H7 (cell line): ENCODE results near the gene SBF1. TPM values are rescaled to one million over a fixed set of nuclear protein-coding genes. Genes with fewer than 3 reads are reported as not detected.
"Not testable (repeated sequence)": the region's sequence is repeated elsewhere in the genome, so short reads cannot be mapped to it uniquely, and the experiment has no call there.

Source experiments
- DNase-seq: peaks from one replicate; pipeline ENCODE4 v3.0.0; 2012
- H3K27me3 ChIP-seq: 2 replicates; pipeline ENCODE4 v1.6.0; 2011; ENCODE audit warnings: mild to moderate bottlenecking, low read length; ENCODE audit not compliant: control insufficient read depth, insufficient read depth
- H3K36me3 ChIP-seq: replicated peaks from 2 replicates; pipeline ENCODE4 v1.5.1; 2011; ENCODE audit warnings: low read length; ENCODE audit not compliant: control insufficient read depth, insufficient read depth
- H3K4me3 ChIP-seq: 2 replicates; pipeline ENCODE4 v1.5.1; 2011; ENCODE audit warnings: low read depth, mild to moderate bottlenecking, control low read depth, low read length, moderate library complexity; ENCODE audit not compliant: insufficient read depth
- total RNA-seq: library from RNA; depleted of rRNA; stranded (reverse); fragments of >200 nt; shearing (Covaris generic); gene quantifications from 2 replicates; pipeline ENCODE4 v1.2.3, GENCODE V29; 2014

SBF1 gene
- total RNA-seq, 1 experiment from 2014 or later = 53.8 TPM

DNA sequence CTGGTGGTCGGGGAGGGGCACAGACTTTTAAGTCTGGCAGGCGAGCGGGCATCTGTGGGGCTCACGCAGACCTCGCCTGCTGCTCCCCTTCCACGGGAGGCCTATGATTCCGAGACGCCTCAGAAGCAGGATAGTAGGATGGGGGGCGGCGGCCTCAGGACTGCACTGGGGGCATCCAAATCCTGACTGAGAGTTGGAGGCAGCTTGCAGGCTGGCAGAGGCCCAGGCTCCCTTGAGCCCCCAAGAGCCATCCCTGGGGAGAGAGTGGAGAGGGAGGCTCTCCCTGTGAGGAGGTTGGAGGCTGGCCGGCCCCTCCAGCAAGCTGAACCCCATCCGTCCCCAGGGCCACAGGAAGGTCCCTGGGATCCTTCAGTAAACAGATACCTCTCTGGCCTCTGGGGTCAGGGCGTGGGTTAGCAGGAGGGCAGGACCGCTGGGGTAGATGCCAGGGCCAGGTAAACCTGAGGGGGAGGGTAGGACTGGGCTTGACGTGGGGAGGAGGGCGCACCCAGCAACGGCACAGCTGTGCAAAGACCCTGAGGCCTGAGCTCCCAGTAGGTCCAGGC, 33.3 kb downstream of the SBF1 start:
- Histone ChIP-seq H3K36me3 (peaks cover 11% of the 10 kb centered on the region), H3K27me3 (no peaks in the 10 kb centered on the region), H3K4me3 (no peak overlapping the region)
- DNase-seq = no peak

DNA sequence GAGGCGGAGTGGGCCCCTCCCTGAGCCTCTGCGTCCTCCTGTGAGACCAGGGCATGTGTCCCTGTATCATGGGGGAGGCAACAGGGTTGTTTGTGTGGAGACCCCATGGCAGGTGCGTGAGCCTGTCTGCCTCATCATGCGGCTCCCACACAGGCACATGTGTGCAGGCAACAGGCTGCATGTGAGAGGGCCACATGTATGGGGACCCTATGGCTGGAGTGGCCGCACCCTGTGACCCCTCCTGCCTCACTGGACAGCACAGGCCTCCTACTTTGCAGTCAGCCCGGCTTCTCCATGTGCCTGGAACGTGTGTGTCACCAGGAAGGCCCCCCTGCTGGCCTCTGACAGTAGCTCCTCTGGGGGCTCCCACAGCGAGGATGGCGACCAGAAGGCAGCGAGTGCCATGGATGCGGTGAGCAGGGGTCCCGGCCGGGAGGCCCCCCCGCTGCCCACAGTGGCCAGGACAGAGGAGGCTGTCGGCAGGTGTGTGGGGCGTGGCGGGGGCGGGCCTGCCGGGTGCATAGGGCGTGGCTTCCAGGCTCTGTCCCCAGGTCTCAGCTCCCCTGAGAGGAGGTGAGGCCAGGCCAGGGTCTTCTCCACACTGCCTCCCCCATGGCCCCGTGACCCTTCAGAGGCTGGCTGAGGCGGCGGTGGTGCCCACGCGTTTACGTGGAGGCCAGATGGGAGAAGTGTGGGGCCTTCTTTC, 34.1 kb downstream of the SBF1 start:
- Histone ChIP-seq H3K36me3 (peaks cover 11% of the 10 kb centered on the region), H3K27me3 (no peaks in the 10 kb centered on the region), H3K4me3 (no peak overlapping the region)
- DNase-seq = no peak

DNA sequence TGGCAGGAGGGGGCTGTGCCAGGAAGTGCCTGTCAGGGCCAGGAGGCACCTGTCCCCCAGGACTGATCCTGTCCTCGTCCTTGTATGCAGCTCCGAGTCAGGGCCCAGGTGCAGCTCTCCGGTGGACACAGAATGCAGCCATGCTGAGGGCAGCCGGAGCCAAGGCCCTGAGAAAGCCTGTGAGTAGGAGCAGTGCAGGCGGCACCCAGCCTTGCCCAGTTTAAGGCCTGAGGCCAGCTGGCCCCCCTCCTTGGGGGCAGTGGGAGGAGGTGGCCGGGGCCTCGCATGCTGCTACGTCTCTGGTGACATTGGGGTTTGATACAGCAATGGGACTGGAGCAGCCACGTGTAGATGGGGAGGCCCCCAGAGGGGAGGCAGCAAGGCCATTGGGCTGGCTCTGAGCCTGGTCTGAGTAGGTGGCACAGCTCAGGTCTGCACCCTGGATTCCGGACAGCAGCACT, 34.9 kb downstream of the SBF1 start:
- Histone ChIP-seq H3K27me3 (no peaks in the 10 kb centered on the region), H3K4me3 (no peak overlapping the region), H3K36me3 (peaks cover 11% of the 10 kb centered on the region)
- DNase-seq = no peak

GRCh38 chr22:50439314-50439870, 35.4 kb downstream of the SBF1 start:
- no peaks in the 10 kb centered on the region for H3K27me3 ChIP-seq
- DNase-seq = no peak
- peaks cover 11% of the 10 kb centered on the region for H3K36me3 ChIP-seq
- no peak overlapping the region for H3K4me3 ChIP-seq

- no peaks in the 10 kb centered on the region for H3K27me3 ChIP-seq
- no peak for DNase-seq
- no peak overlapping the region for H3K4me3 ChIP-seq
- H3K36me3 ChIP-seq = peaks cover 11% of the 10 kb centered on the region
These were observed 36.2 kb downstream of the SBF1 start for GRCh38 chr22:50438305-50439275.

DNA sequence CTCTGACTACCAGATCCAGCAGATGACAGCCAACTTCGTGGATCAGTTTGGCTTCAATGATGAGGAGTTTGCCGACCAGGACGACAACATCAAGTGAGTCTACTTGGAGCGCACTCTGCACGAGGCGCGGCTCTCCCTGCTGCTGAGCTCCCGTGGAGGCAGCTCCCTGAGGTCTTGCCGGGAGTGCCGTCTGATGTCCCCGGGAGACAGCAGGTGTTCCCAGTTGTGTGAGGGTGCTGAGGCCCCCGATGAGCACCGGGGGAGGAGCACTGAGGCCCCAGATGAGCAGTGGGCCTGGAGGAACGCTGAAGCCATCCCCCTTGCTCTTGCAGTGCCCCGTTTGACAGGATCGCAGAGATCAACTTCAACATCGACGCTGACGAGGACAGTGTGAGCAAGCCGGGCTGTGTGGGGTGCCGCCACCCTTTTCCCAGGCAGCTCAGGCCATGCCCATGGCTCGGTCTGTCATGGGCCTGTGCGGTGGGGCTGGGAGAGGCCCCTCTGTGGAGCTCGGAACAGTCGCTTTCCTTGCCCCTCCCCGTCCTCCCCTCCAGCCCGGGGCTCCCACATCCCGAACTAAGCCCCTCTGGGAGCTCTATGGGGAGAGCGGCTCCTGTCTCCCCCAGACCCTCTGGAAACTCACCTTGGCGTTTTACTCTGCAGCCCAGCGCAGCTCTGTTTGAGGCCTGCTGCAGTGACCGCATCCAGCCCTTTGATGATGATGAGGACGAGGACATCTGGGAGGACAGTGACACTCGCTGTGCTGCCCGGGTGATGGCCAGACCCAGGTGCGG, 37.1 kb downstream of the SBF1 start:
- no peak overlapping the region for H3K4me3 ChIP-seq
- H3K36me3 ChIP-seq = peaks cover 11% of the 10 kb centered on the region
- H3K27me3 ChIP-seq = no peaks in the 10 kb centered on the region
- no peak for DNase-seq

GRCh38 chr22:50436841-50437341, 37.9 kb downstream of the SBF1 start:
- Histone ChIP-seq H3K27me3 (no peaks in the 10 kb centered on the region), H3K4me3 (no peak overlapping the region), H3K36me3 (peaks cover 12% of the 10 kb centered on the region)
- DNase-seq = no peak

DNA sequence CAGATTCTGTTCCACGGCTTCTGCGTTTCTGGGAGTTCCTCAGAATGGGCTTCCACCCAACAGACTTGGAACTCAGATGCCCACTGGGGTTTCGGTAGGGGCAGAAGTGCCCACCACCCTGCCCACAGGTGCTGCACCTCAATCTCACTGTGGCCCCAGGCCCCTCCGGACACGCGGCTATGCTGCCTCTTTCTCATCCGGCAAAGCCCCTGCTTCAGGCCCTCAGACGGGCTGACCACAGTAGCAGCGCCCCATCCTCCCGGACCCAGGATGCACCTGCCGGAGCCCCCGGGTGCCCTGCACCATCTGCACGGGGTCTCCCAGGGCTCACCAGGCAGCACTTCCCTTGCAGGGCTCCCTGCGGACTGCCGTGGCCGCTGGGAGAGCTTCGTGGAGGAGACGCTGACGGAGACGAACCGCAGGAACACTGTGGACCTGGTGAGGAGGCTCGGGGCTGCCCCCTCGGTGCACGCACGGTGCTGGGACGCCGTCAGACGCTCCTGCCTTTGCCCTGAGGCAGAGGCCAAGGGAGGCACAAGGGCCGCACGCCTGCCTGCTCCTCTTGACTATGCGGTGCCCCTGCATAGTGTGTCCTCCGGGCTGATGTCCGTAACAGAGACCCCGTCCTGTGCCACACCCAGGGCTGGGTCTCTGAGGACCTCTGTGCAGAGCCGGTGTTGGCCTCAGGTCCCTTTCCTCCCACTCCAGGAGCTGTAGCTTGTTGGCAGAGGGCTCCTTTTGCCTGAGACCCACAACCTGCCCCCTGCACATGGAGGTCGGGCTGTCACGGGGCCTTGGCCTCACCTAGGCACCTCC, 38.6 kb downstream of the SBF1 start:
- H3K27me3 ChIP-seq = no peaks in the 10 kb centered on the region
- peaks cover 14% of the 10 kb centered on the region for H3K36me3 ChIP-seq
- H3K4me3 ChIP-seq = no peak overlapping the region
- peak; percentile 54 for DNase-seq

DNA sequence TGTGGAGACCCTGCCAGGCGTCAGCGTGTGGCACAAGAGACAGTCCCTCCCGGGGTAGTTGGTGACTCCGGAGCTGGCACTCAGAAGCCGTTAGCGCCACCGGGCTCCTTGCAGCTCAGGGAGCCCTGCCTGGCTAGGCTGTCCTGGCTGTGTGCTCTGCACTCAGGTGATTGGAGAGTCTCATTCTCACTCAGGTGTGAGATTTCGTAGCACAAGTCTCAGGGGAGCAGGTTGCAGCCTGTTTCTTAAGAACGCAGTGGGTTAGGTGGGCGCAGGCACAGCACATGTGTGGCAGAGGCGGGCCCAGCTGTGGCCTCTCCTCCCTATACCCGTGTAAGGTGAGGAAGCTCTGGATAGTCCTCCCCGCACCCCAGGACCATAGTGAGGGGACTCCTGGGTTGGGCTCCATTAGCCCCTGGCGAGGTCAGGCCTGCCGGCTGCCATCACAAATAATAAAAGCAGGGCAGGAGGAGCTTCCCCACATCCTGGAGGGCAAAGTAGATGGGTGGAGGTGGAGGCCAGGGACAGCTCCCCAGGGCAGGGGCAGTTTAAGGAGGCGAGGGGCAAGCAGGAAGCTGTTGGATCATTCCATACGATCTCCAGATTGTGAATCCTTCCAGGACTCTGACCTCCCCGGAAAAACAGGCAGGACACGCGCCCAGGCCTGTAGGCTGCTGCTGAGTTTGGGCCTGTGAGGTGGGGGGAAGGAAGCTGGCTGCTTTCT, 39.4 kb downstream of the SBF1 start:
- DNase-seq = no peak
- Histone ChIP-seq H3K27me3 (no peaks in the 10 kb centered on the region), H3K4me3 (no peak overlapping the region), H3K36me3 (peaks cover 17% of the 10 kb centered on the region)

DNA sequence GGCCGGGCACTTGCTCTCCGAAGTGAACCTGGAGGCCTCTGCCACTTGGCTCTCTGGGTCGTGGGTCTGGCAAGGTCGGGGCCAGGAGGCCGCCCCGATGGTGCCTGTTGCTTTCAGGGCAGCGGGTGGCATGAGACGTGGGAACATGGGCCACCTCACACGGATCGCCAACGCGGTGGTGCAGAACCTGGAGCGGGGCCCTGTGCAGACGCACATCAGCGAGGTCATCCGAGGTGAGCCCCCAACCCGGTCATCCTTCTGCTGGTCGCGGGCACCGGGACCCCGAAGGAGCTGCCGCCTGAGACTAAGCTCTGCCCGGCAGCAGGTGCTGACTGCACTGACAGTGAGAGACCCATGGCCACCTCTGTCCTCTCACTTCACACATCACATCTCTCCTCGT, 40.0 kb downstream of the SBF1 start:
- H3K36me3 ChIP-seq = peaks cover 16% of the 10 kb centered on the region
- H3K27me3 ChIP-seq = no peaks in the 10 kb centered on the region
- H3K4me3 ChIP-seq = no peak overlapping the region
- DNase-seq = no peak

DNA sequence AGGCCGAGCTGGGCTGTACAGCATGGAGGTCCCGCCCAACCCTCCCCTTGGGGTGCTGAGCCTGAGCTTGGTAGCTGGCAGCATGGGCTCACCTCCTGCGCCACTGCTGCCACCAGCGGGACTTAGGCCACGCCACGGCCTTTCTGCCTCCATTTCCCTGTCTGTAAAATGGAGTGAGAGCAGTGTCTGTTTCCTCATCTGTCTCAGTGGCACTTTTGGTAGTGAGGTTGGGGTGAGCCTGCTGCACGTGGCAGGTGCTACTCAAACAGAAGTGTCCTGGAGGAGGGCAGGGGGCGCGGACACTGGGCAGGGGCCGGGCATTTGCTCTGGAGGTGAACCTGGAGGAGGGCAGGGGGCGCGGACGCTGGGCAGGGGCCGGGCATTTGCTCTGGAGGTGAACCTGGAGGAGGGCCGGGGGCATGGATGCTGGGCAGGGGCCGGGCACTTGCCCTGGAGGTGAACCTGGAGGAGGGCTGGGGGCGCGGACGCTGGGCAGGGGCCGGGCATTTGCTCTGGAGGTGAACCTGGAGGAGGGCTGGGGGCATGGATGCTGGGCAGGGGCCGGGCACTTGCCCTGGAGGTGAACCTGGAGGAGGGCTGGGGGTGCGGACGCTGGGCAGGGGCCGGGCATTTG, 41.8 kb downstream of the SBF1 start:
- H3K36me3 ChIP-seq = peaks cover 14% of the 10 kb centered on the region
- not testable (repeated sequence) for DNase-seq, H3K4me3 ChIP-seq, H3K27me3 ChIP-seq

GRCh38 chr22:50432131-50432876, 42.5 kb downstream of the SBF1 start:
- Histone ChIP-seq H3K27me3 (no peaks in the 10 kb centered on the region), H3K36me3 (peaks cover 14% of the 10 kb centered on the region), H3K4me3 (no peak overlapping the region)
- DNase-seq = peak; percentile 37
